PFSK-1 (cell line): Measurements from ENCODE around the gene AIP.
A peak's percentile ranks its signal among the peaks of the same experiment; 100 is the strongest.

Experiments used
- FOXP2 ChIP-seq: optimal IDR thresholded peaks from 2 replicates; pipeline ENCODE3; 2011; ENCODE audit warnings: borderline replicate concordance, control low read depth, inconsistent platforms; ENCODE audit not compliant: insufficient read depth; ENCODE audit errors: extremely low read length, extremely low read depth
- POLR2AphosphoS5 ChIP-seq: IDR thresholded peaks from 2 replicates; pipeline ENCODE4 v1.6.1; 2012; ENCODE audit warnings: low read depth, mild to moderate bottlenecking, control low read depth, low read length, moderate library complexity
- SIN3A ChIP-seq: IDR thresholded peaks from 2 replicates; pipeline ENCODE4 v1.6.1; 2012; ENCODE audit warnings: mild to moderate bottlenecking, low read length, moderate library complexity, borderline replicate concordance; ENCODE audit not compliant: insufficient read depth
- TAF1 ChIP-seq: IDR thresholded peaks from 2 replicates; pipeline ENCODE4 v1.6.1; 2012; ENCODE audit warnings: low read length, control low read depth, borderline replicate concordance; ENCODE audit not compliant: insufficient read depth
- TF ChIP-seq, protein P1 (sequence below), 2 experiments: IDR thresholded peaks; 2 replicates each; pipeline versions ENCODE4 v1.6.1 to v1.8.0; 2011 to 2012; ENCODE audit warnings: low read depth in 2 of 2, low read length in 2 of 2, control low read depth in 1 of 2, inconsistent platforms in 1 of 2, mild to moderate bottlenecking in 1 of 2, moderate library complexity in 1 of 2; ENCODE audit not compliant: insufficient read depth in 1 of 2

The AIP gene

DNA sequence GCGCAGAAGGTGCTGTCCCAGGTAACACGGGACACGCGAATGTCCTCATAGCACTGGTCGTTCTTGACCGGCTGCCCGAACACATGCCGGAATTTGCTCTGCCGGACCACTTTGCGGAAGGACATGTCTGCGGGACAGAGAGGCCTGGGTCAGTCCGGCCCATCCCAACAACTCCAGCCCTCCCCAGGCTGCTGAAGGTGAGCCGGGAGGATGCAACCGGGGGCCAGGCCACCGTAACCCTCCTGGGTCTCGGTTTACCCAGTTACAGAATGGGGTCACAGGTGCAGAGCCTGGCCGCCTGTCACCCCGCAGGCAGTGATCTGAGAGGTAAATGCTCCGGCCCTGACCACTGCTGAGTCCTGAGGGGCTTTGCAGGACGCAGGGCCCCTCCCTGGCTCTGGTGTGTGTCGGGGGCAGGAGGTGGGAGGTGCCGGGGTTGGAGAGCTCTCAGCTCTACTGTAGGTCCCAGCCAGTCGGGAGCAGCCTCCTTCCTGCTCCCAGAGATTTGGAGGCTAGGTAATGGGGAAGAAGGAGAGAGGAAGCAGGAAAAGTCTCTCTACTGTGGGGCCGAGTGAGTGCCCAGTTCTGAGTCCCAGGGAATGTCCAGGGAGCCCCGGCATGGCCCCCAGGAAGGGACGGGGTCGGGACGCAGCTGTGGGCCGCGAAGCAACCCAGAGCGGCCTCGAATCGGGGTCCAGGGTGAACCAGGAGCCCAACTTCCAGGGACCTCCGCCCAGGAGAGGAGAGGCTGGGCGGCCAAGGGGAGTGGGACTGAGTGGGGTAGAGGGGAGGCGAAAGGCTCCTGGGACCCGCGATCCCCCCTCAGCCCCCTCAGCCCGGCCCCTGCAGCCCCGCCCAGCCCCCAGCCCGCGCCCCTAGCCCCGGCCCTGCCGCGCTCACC, 40.1 kb upstream of the AIP start:
- TF ChIP-seq POLR2AphosphoS5: peak; percentile 10; the same call in 1 of the 2 replicates
- no peak for TF ChIP-seq TAF1

DNA sequence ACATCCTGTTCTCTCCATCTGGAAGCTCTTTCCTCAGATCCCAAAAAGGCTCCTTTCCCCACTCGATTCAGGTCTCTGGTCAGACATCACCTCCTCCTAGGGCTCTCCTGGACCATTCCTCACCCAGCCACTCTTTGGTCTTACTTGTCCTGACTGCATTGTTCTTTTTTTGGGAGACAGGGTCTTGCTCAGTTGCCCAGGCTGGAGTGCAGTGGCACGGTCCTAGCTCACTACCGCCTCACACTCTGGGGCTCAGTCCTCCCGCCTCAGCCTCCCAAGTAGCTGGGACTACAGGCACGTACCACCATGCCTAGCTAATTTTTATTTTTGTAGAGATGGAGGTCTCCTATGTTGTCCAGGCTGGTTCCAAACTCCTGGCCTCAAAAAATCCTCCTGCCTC, 37.3 kb upstream of the AIP start:
- TF ChIP-seq, protein P1, sequence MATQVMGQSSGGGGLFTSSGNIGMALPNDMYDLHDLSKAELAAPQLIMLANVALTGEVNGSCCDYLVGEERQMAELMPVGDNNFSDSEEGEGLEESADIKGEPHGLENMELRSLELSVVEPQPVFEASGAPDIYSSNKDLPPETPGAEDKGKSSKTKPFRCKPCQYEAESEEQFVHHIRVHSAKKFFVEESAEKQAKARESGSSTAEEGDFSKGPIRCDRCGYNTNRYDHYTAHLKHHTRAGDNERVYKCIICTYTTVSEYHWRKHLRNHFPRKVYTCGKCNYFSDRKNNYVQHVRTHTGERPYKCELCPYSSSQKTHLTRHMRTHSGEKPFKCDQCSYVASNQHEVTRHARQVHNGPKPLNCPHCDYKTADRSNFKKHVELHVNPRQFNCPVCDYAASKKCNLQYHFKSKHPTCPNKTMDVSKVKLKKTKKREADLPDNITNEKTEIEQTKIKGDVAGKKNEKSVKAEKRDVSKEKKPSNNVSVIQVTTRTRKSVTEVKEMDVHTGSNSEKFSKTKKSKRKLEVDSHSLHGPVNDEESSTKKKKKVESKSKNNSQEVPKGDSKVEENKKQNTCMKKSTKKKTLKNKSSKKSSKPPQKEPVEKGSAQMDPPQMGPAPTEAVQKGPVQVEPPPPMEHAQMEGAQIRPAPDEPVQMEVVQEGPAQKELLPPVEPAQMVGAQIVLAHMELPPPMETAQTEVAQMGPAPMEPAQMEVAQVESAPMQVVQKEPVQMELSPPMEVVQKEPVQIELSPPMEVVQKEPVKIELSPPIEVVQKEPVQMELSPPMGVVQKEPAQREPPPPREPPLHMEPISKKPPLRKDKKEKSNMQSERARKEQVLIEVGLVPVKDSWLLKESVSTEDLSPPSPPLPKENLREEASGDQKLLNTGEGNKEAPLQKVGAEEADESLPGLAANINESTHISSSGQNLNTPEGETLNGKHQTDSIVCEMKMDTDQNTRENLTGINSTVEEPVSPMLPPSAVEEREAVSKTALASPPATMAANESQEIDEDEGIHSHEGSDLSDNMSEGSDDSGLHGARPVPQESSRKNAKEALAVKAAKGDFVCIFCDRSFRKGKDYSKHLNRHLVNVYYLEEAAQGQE (IDR thresholded peaks at IDR 0.05; ENCODE audit: insufficient read depth in 1 of 2, low read depth in 2 of 2, low read length in 2 of 2): no peak
- TF ChIP-seq FOXP2: no peak
- TF ChIP-seq SIN3A: no peak
- TF ChIP-seq TAF1: no peak
- no peak for TF ChIP-seq POLR2AphosphoS5

DNA sequence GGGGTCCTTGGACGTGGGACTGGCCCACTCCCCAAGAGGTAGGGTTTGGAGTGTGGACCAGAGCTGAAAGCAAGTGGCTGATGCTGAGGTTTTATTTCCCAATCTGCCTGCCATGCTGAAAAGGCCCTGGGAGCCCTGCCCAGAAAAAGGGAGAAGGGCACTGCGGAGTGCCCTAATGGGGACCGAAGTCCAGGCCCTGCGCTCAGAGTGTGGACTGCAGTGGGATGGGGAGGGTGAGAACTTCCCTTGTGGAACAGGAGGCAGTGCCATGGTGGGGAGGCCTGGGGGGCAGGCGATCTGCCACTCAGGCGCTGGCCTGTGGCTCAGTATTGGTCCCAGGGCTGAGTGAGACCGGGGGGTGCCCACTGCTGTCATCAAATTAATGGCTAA, 34.6 kb upstream of the AIP start:
- TF ChIP-seq POLR2AphosphoS5: no peak
- TF ChIP-seq, protein P1 (IDR thresholded peaks at IDR 0.05; ENCODE audit: insufficient read depth in 1 of 2, low read depth in 2 of 2, low read length in 2 of 2): no peak
- no peak for TF ChIP-seq FOXP2
- TF ChIP-seq SIN3A: no peak
- TF ChIP-seq TAF1: no peak

DNA sequence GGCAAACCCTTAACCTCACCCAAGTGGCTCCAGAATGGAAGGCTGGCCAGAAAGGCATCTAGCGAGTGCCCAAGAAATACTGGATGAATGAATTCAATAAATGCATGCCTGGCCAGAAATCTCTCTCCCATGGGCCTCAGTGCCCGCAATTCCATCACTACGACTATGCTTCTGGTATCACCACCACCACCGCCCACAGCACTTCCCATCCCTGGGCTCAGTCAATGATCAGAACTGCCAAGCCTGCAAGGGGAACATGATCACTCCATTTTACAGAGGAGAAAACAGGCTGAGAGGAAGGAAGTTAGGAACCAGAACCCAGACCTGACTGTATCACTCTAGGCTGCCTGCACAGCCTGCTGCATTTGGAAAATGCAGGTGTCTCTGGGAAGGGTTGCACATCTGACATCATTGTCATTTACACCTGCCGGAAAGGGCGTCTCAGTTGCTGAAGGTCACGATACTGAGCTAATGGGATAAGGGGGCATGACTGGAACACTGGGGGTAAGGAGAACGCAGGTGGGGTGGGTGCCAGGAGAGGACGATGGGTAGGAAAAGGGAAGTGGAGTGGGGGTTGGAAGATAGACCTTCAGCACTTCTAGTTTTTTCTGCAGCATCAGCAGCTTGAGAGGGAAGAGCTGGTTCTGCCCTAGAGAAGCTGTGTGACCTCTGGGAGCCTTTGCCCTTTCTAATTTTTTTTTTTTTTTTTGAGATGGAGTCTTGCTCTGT, 33.5 kb upstream of the AIP start:
- TF ChIP-seq, protein P1 (IDR thresholded peaks at IDR 0.05; ENCODE audit: insufficient read depth in 1 of 2, low read depth in 2 of 2, low read length in 2 of 2): no peak
- no peak for TF ChIP-seq SIN3A
- no peak for TF ChIP-seq TAF1
- no peak for TF ChIP-seq FOXP2
- TF ChIP-seq POLR2AphosphoS5: no peak

DNA sequence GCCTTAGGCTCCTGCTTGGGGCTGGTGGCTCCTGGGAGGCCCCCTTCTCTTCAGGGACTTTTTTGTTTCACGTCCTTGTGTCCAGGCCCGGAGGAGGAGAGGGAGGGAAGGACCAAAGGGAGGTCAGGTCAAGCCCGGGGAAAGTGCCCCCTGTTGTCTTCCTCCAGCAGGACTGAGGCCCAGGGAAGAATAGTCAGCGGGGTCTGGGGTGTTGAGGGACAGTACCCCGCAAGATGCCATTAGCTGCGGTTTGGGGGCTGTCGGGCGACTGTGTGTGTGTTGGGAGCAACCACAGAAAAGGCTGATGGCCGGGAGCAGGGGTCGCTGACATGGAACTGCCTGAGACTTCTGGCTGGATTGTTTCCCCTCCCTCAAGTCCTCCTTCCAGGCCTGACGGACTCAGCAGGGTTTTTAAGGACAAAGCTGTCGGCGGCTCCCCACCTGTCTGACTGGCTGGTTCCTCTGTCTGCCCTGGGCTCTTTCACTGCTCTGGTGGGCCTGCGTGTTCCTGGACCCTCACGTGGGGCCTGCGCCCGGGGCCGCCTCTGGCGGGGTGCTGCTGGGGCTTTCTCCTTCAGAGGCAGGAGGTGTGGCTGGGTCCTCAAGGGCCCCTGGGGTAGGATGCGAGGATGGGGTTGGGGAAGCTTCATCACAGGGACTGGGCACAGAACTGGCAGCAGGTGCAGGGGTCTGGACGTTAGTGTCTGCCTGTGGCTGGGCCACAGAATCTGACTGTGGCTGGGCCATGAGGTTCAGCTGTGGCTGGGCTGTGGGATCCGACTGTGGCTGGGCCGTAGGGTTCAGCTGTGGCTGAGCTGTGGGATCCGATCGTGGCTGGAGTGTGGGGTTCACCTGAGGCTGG, 31.8 kb upstream of the AIP start:
- TF ChIP-seq TAF1: no peak
- TF ChIP-seq SIN3A: no peak
- TF ChIP-seq POLR2AphosphoS5: no peak
- TF ChIP-seq FOXP2: no peak
- TF ChIP-seq, protein P1 (IDR thresholded peaks at IDR 0.05; ENCODE audit: insufficient read depth in 1 of 2, low read depth in 2 of 2, low read length in 2 of 2): no peak
